Gastrocnemius medialis (tissue), 4 donors: ENCODE results near the gene GRID2.

ENCODE experiments used
- POLR2A ChIP-seq, 2 donors: fragments of 450-650 bp; IDR thresholded peaks; one replicate each; pipeline ENCODE4 v1.6.1; 2017; ENCODE audit warnings: antibody characterized with exemption in 2 of 2, mild to moderate bottlenecking in 2 of 2, moderate library complexity in 2 of 2
- TF ChIP-seq, protein P1 (sequence below), 5 experiments: fragments of 450-650 bp in 3 of 5; fragments of 200-600 bp in 2 of 5; sonication (generic) in 2 of 5; IDR thresholded peaks in 4 of 5; conservative IDR thresholded peaks in 1 of 5; 1 replicate in 4 of 5; 2 replicates in 1 of 5; pipeline ENCODE4 v1.5.1; 2016 to 2019; ENCODE audit warnings: antibody characterized with exemption in 5 of 5, mild to moderate bottlenecking in 3 of 5, moderate library complexity in 3 of 5

- TF ChIP-seq, protein P1, sequence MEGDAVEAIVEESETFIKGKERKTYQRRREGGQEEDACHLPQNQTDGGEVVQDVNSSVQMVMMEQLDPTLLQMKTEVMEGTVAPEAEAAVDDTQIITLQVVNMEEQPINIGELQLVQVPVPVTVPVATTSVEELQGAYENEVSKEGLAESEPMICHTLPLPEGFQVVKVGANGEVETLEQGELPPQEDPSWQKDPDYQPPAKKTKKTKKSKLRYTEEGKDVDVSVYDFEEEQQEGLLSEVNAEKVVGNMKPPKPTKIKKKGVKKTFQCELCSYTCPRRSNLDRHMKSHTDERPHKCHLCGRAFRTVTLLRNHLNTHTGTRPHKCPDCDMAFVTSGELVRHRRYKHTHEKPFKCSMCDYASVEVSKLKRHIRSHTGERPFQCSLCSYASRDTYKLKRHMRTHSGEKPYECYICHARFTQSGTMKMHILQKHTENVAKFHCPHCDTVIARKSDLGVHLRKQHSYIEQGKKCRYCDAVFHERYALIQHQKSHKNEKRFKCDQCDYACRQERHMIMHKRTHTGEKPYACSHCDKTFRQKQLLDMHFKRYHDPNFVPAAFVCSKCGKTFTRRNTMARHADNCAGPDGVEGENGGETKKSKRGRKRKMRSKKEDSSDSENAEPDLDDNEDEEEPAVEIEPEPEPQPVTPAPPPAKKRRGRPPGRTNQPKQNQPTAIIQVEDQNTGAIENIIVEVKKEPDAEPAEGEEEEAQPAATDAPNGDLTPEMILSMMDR (IDR thresholded peaks at IDR 0.05 in 4 of 5, conservative IDR thresholded peaks at IDR 0.05 in 1 of 5): no peak
- no peak for TF ChIP-seq POLR2A (IDR thresholded peaks at IDR 0.05)
These were observed 1426.5 kb downstream of the GRID2 start for GRCh38 chr4:93730251-93730650.
